ENCODE measurements around the gene BAIAP2.

Gene BAIAP2

DNA sequence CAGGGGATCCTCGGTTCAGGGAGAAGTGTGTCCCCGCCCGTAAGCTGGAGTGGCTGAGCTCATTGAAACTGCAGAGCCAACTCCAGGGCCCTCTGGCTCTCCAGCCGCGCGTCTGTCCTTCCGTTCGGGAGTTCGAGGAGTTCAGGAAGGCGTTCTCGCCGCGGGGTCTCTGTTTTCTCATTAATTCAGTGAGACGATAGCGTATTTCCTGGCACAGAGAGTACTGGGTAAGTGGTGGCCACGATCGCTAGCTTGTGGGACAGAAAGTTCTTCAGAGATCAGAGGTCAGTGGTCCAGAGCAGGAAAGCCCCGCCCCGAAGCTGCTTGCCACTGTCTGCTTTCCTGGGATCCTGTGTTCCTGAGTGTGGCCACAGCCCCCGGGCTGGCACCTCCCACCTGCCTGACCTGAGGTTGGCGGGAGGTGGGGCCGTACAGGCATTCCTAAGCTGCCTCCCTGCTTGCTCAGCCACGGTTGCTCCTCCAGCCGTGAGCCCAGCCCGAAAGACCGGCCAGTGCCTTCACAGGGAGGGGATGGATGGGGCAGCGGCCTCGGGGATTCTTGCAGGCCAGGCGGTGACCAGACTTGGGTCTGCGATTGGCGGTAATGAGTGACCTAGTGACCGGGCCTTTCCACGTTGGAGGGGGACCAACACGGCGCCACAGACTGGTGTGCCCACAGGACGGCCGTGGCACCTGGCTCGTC, 8.9 kb downstream of the BAIAP2 start:
- peaks cover 14% of the 10 kb centered on the region for H3K27me3 Mint-ChIP-seq
- no peaks in the 10 kb centered on the region for H3K9me3 Mint-ChIP-seq
- intact Hi-C loops (cut with micrococcal nuclease), result no loop called here
- peak overlapping the region; percentile 77 for H3K27ac Mint-ChIP-seq
- peaks cover 85% of the 10 kb centered on the region for H3K4me1 Mint-ChIP-seq (ENCODE audit: low read depth)
- no peak overlapping the region for H3K4me3 Mint-ChIP-seq
- H3K36me3 Mint-ChIP-seq (ENCODE audit: low read depth), result peaks cover 60% of the 10 kb centered on the region

DNA sequence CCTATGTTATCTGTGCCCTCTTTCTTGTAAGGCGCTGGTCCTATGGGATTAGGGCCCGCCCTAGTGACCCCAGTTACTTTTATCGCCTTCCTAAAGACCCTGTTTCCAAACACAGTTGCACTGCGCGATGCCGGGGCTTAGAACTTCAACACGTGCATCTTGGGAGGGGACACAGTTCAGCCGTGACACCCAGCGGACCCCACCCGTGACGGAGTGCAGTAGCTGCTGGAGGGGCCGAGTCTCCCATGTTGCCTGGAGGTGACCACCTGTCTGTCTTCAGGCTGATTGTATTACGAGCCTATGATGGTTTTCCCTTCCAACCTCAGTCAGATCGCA, 9.4 kb downstream of the BAIAP2 start:
- Mint-ChIP-seq H3K27me3 (peaks cover 9% of the 10 kb centered on the region), H3K27ac (peak overlapping the region; percentile 77), H3K4me1 (ENCODE audit: low read depth) (peaks cover 85% of the 10 kb centered on the region), H3K36me3 (ENCODE audit: low read depth) (peaks cover 55% of the 10 kb centered on the region), H3K4me3 (no peak overlapping the region), H3K9me3 (no peaks in the 10 kb centered on the region)
- intact Hi-C loops (cut with micrococcal nuclease), result no loop called here

DNA sequence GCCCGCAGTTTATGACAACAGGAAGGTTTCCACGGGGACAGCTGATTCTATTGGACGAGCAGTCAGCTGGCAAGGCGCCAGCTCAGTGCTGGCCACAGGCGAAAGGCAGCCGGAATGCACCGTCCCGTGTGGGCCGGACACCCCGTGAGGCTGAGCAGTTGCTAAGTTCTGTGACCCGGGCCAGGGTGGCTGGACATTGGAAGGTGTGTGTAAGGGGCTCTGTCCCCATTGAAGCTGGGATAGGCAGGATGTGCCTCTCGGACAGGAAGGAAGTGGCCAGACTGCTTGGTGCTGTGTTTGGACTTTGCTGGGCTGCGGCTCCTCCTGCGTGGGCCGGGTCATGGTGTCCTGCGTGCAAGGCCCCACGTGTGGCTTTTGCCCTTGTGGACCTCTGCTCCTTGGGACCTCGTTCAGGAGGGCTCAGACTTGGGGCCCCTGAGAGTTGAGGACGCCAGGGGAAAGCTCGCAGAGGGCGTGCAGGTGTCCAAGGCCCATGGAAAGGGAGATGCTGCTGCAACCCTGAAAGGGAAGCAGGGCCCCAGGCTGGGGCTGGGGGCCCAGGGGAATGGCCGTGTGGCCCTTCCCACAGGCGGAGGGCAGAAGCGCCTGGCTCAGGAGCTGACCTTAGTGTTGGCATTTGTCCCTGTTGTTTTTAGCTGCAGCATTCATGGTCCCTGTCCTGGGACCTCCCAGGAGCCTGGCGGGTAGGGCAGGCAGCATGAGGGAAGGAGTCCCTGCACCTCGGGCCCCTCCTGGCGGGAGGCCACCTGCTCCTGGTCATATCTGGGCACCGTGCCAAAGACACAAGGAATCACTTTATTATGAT, 10.0 kb downstream of the BAIAP2 start:
- Mint-ChIP-seq H3K27ac (peak overlapping the region; percentile 77), H3K4me3 (peak overlapping the region; percentile 13), H3K4me1 (ENCODE audit: low read depth) (peaks cover 85% of the 10 kb centered on the region), H3K36me3 (ENCODE audit: low read depth) (peaks cover 52% of the 10 kb centered on the region), H3K27me3 (peaks cover 5% of the 10 kb centered on the region), H3K9me3 (no peaks in the 10 kb centered on the region)
- intact Hi-C loops (cut with micrococcal nuclease), result no loop called here

DNA sequence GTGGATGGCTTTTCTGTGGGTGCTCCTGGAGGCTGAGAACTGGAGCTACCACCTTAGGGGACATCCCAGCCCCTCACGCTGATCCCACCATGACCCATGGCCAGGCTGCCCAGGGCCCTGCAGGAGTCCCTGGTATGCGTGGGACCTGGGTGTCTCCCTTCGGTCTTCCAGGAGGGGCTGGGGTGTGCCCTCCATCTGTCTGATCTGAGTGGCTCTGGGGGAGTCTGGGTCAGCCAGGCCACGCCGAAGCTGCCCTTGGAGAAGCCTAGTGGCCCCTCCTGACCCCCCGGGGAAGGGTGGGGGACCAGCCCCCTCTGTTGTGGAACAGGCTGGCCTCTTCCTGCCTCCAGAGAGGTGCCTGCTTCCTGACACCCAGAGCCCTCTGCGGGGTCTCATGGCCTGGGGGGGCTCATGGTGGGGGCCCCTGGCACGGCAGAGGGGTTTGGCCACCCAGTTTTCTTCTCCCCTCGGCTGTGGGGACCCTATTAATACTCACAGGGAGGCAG, 10.7 kb downstream of the BAIAP2 start:
- no peak overlapping the region for H3K4me3 Mint-ChIP-seq
- H3K9me3 Mint-ChIP-seq, result no peaks in the 10 kb centered on the region
- peak overlapping the region; percentile 77 for H3K27ac Mint-ChIP-seq
- intact Hi-C loops (cut with micrococcal nuclease), result no loop called here
- H3K4me1 Mint-ChIP-seq (ENCODE audit: low read depth), result peaks cover 85% of the 10 kb centered on the region
- peaks cover 52% of the 10 kb centered on the region for H3K36me3 Mint-ChIP-seq (ENCODE audit: low read depth)
- H3K27me3 Mint-ChIP-seq, result peaks cover 5% of the 10 kb centered on the region

DNA sequence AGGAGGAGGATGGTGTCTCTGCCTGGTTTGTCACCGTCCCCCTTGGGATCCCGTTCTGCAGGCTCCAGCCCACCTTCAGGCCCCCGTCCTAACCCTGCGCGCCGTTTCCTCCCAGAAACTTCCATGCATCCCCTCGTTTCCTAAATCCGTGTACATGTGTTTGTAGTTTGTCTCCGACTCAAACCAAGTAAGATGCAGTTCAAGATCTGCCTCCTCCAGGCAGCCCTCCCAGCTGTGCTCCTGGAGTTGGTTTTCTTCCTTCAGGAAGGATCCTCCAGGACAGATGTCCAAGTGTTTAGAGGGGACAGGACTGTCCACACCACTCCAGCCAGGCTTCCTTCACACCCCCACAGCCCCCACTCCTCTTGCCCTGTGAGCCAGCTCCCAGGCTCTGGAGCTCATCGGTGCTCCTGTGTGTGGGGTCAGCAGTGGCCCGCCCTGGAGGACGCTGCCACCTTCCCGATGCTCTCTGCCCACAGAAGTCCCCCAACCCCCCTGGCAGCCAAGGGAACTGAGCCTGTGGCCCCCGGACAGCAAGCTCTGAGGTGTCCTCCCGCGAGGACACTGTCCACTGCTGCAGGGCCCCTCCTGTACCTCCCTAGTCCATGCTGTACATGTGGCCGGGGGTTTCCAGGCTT, 11.3 kb downstream of the BAIAP2 start:
- peak overlapping the region; percentile 45 for H3K27ac Mint-ChIP-seq
- H3K36me3 Mint-ChIP-seq (ENCODE audit: low read depth), result peaks cover 57% of the 10 kb centered on the region
- intact Hi-C loops (cut with micrococcal nuclease), result no loop called here
- H3K9me3 Mint-ChIP-seq, result no peaks in the 10 kb centered on the region
- H3K4me1 Mint-ChIP-seq (ENCODE audit: low read depth), result peaks cover 85% of the 10 kb centered on the region
- peaks cover 5% of the 10 kb centered on the region for H3K27me3 Mint-ChIP-seq
- no peak overlapping the region for H3K4me3 Mint-ChIP-seq

DNA sequence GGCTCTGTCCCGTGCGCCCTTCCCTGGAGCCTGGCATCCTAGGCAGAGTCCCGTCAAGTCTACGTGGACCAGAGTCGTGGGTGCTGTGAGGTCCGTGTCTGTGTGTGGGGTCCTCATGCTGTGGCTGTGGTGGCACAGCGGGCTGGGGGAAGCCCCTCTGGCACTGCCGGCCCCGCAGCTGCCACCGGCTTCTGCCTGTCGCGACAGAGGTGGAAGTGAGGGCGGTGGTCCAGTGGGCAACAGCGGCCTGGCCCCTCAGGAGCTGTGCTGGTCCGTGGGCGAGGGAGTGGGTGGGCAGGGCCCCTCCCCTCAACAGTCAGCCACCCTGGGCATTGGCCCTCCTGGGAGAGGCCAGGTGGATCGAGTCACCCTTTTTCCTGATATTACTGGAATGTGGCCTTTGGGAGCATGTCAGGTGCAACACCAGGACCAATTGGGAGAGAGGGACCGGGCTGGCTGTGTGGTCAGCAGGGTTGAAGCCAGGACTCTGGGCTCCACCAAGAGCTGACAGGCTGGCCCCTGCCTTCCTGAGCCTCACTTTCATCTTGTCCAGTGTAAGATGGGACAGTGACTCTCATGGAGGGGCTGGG, 11.9 kb downstream of the BAIAP2 start:
- Mint-ChIP-seq H3K27ac (peak overlapping the region; percentile 45), H3K9me3 (no peaks in the 10 kb centered on the region), H3K36me3 (ENCODE audit: low read depth) (peaks cover 60% of the 10 kb centered on the region), H3K27me3 (peaks cover 5% of the 10 kb centered on the region), H3K4me1 (ENCODE audit: low read depth) (peaks cover 89% of the 10 kb centered on the region), H3K4me3 (no peak overlapping the region)
- intact Hi-C loops (cut with micrococcal nuclease), result no loop called here

DNA sequence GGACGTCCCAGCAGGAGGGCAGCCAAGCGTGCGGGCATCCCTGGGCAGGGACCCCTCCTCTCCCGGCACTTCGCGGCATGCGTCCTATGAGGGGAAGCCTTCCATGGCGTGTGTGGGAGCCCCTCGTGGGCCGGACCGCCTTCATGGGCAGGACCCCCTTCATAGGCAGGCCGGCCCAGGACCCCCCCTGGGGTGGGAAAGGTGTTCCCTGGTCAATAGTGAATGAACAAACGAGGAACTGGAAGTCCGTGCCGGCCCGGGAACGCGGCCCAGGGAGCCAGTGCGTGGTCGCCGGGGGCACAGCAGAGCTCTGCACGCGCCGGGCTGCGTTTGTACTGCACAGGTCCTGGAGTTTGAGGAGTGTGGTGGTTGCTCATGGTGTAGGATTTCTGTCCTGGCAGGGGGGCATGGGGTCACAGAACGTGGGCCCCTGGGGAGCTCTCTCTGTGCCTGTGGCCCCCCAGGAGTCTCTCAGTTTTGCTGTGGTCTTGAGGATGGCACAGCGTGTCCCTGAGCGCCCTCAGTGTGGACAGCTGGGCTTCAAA, 13.9 kb downstream of the BAIAP2 start:
- intact Hi-C loops (cut with micrococcal nuclease), result no loop called here
- Mint-ChIP-seq H3K4me3 (peak overlapping the region; percentile 73), H3K9me3 (no peaks in the 10 kb centered on the region), H3K4me1 (ENCODE audit: low read depth) (peaks cover 83% of the 10 kb centered on the region), H3K36me3 (ENCODE audit: low read depth) (peaks cover 60% of the 10 kb centered on the region), H3K27ac (peak overlapping the region; percentile 98), H3K27me3 (peaks cover 5% of the 10 kb centered on the region)

DNA sequence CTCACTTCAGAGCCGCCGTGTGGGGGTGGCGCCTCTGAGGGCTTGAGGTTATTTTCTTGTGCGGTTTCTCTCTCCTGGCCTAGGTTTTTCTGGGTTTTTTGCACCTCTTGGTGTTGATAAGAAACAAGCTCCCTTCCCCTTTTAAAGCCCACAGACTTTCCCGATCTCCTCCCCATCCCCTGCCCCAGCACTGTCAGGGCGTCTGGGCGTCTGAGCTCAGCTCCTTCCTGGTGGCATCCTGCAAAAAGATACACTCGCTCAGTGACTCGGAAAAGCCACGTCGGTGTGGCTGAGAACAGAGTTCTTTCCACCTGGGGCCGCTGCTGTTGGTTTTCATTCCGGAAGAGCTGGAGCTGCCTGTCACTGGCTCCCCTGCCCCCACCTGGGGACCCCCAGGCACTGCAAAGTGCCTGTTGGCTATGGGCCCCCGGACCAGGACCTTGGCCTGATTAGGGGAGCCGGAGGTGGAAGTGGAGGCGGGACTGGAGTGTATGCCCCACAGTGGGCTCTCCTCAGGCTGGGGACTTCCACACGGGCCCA, 14.5 kb downstream of the BAIAP2 start:
- H3K27me3 Mint-ChIP-seq, result peaks cover 5% of the 10 kb centered on the region
- H3K9me3 Mint-ChIP-seq, result no peaks in the 10 kb centered on the region
- intact Hi-C loops (cut with micrococcal nuclease), result no loop called here
- peaks cover 58% of the 10 kb centered on the region for H3K36me3 Mint-ChIP-seq (ENCODE audit: low read depth)
- peak overlapping the region; percentile 73 for H3K4me3 Mint-ChIP-seq
- H3K4me1 Mint-ChIP-seq (ENCODE audit: low read depth), result peaks cover 81% of the 10 kb centered on the region
- peak overlapping the region; percentile 98 for H3K27ac Mint-ChIP-seq

DNA sequence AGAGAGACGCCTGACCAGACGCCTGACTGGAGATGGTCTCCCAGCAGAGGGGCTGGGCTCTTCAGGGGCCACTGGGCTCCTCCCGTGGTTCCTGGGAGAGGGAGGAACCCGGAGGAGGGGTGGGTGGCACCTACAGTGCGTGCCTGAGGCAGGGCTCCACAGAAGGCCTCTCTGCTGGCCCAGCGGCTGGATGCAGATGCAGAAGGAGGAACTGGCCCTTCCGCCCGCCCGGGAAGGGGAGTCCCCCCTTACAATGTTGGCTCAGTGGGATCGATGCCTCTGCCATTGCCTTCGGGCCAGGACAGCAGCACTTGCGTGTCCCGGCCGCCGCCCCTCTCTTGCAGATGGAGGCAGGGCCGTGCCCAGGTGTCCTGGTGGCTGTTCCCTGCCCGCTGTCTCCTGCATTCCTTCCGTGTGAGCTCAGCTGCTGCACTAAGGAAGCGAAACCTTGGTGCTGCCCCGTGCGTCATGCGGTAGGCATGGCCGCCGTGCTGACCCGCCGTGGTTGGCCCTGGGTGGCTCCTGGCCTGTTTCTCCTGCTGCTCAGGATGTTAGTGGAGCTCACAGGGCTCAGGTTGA, 15.1 kb downstream of the BAIAP2 start:
- Mint-ChIP-seq H3K4me1 (ENCODE audit: low read depth) (peaks cover 81% of the 10 kb centered on the region), H3K36me3 (ENCODE audit: low read depth) (peaks cover 58% of the 10 kb centered on the region), H3K27ac (peak overlapping the region; percentile 98), H3K4me3 (peak overlapping the region; percentile 73), H3K9me3 (no peaks in the 10 kb centered on the region), H3K27me3 (peaks cover 5% of the 10 kb centered on the region)
- intact Hi-C loops (cut with micrococcal nuclease), result loop anchor here (2.0 kb wide), 1 partner anchor 15 kb away; the partner anchor contains the start of gene BAIAP2

DNA sequence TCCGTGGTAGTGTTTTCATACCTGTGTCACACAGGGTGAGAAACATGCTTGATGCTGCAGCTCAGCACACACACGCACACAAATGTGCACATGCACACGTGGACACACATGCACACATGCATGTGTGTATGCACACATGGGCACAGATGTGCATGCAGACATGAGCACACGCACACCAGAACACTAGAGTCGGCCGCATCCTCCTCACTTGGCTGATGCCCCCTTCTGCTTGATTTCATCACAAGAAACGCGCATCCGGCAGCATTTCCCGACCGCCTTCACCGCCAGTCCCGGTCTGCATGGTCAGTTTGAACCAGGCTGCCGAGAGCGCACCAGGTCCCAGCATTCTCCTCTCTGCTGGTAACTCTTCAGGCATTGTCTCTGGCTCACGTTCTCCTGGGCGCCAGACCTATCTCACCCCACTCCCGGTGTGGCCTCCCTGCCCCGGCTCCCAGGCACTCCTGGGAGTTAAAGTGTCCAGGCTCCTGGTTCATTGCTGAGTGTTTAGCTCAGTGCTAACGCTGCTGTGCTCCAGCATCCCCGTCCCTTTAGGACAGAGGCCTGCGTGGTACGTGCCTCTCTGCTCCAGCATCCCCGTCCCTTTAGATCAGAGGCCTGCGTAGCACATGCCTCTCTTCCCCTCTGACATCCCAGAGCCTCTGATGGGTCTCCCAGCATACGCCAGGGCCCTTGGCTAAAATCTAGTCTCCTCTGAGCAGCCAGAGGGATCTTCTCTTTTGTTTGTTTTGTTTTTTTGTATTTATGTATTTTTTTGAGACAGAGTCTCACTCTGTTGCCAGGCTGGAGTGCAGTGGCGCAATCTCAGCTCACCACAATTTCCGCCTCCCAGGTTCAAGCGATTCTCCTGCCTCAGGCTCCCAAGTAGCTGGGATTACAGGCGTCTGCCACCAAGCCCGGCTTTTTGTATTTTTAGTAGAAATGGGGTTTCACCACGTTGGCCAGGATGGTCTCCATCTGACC, 16.0 kb downstream of the BAIAP2 start:
- Mint-ChIP-seq H3K27me3 (peaks cover 5% of the 10 kb centered on the region), H3K9me3 (no peaks in the 10 kb centered on the region), H3K27ac (peak overlapping the region; percentile 98), H3K4me1 (ENCODE audit: low read depth) (peaks cover 81% of the 10 kb centered on the region), H3K36me3 (ENCODE audit: low read depth) (peaks cover 58% of the 10 kb centered on the region), H3K4me3 (peak overlapping the region; percentile 73)
- intact Hi-C loops (cut with micrococcal nuclease), result loop anchor here (2.0 kb wide), 1 partner anchor 16 kb away; the partner anchor contains the start of gene BAIAP2

DNA sequence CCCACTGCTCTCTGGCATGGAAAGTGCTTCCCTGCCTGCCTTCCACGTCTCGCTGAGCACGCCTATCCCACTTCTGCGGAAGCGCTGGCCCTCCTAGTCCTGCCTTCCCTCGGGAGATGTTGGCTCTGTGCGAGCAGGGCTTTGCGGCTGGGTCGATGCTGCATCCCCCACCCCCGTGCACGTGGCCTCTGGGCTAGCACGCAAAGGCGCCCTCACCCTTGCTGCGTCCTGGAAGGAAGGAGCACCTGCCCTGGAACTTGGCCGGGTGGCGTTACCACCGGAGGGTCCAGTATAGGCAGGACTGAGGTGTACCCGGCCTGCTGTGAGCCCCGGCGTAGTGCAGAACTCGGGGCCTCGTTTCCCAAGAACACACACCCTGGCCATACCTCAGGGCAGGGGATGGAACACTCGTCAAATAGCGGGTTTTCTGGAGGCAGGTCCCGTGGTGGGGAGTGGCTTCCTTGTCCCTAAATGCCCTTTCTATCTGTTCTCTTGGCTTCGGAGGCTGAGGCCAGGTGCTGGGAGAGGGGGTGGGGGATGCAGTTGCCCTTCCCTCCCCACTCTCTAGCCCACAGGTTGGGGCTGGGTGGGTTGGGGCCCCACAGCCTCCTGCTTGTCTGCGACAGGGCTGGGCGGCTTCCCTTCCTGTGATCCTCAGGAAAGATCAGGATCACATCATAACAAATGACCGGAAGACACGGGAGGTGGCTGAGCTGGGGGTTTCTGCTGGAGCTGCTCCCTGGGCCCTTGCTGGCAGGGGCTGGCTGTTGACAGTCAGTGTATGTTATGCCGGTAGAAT, 17.4 kb downstream of the BAIAP2 start:
- no peak overlapping the region for H3K4me3 Mint-ChIP-seq
- H3K9me3 Mint-ChIP-seq, result no peaks in the 10 kb centered on the region
- H3K4me1 Mint-ChIP-seq (ENCODE audit: low read depth), result peaks cover 79% of the 10 kb centered on the region
- H3K27me3 Mint-ChIP-seq, result no peaks in the 10 kb centered on the region
- H3K27ac Mint-ChIP-seq, result peak overlapping the region; percentile 98
- H3K36me3 Mint-ChIP-seq (ENCODE audit: low read depth), result peaks cover 53% of the 10 kb centered on the region
- intact Hi-C loops (cut with micrococcal nuclease), result no loop called here
